GM12801 (cell line): ENCODE data around the gene ZNF682.

ENCODE experiments used
- CTCF ChIP-seq: IDR thresholded peaks from one replicate; pipeline ENCODE4 v1.5.1; 2011; ENCODE audit warnings: control low read depth; ENCODE audit not compliant: insufficient read length; ENCODE audit errors: extremely low read depth

ZNF682 gene

GRCh38 chr19:20039203-20039723 is at the start of gene ZNF682:
Gene ZNF682, minus strand, starts transcription at chr19:20039505. Its CDS starts 160 bp downstream, at chr19:20039345.
- TF ChIP-seq CTCF = no peak

- TF ChIP-seq CTCF = no peak
Measured at GRCh38 chr19:20080656-20081055, 41.4 kb upstream of the ZNF682 start.

GRCh38 chr19:20079476-20079875 is 40.2 kb upstream of the ZNF682 start:
- TF ChIP-seq CTCF = no peak

GRCh38 chr19:20078581-20079031 is 39.3 kb upstream of the ZNF682 start:
- no peak for TF ChIP-seq CTCF

- no peak for TF ChIP-seq CTCF
Measured at GRCh38 chr19:20077791-20078463, 38.6 kb upstream of the ZNF682 start, which contains the start of gene ZNF90. Gene ZNF90, plus strand, starts transcription at chr19:20078000. Its CDS starts 133 bp downstream, at chr19:20078133.

- TF ChIP-seq CTCF = no peak
Measured at GRCh38 chr19:20072936-20073335, 33.6 kb upstream of the ZNF682 start.

GRCh38 chr19:20070691-20071090 is 31.4 kb upstream of the ZNF682 start:
- no peak for TF ChIP-seq CTCF
